GM12878 (cell line): ENCODE results near the gene TRIM60. TPM values are rescaled to one million over a fixed set of nuclear protein-coding genes. Genes with fewer than 3 reads are reported as not detected.

Source experiments
- ATAC-seq: fragments of 200-7000 bp; cut with Tn5 transposase; 3 replicates; pipeline ENCODE4 v1.9.1; 2020; ENCODE audit warnings: mild to moderate bottlenecking, moderate library complexity
- BruUV-seq: library from RNA; stranded (reverse); fragments of 400-500 nt; replicated peaks from 2 replicates; lab custom pipeline; 2021; lab: Mats Ljungman, UMichigan
- CTCF ChIA-PET: fragments of 300-600 bp; sonication (Branson Sonifier 250); formaldehyde crosslinking; extraction: SDS; loops from one replicate; lab custom pipeline; 2021; ENCODE audit warnings: inconsistent platforms; lab: Yijun Ruan, JAX
- POLR2A ChIA-PET: fragments of 350-600 bp; formaldehyde crosslinking; extraction: SDS; loops from one replicate; lab custom pipeline; 2021; ENCODE audit warnings: inconsistent platforms; lab: Charles Lee
- RAD21 ChIA-PET: fragments of 300-600 bp; sonication (Branson Sonifier 250); formaldehyde crosslinking; loops from one replicate; lab custom pipeline; 2023; ENCODE audit warnings: antibody characterized with exemption; ENCODE audit not compliant: unreplicated experiment; lab: Charles Lee
- SMC1A ChIA-PET: fragments of 300-600 bp; sonication (Branson Sonifier 250); formaldehyde crosslinking; loops from one replicate; lab custom pipeline; 2023; ENCODE audit not compliant: unreplicated experiment, uncharacterized antibody; lab: Charles Lee
- DNase-seq: peaks from one replicate; pipeline ENCODE4 v3.0.0-alpha.2; 2011; ENCODE audit warnings: low read depth, low spot score
- FAIRE-seq: peaks from 3 replicates; lab custom pipeline; 2011; peaks lifted over from hg19 to GRCh38; lab: Jason Lieb, UNC
- H2AFZ ChIP-seq: 2 replicates; pipeline ENCODE4 v1.6.0; 2011; ENCODE audit warnings: low read depth, low read length, control low read depth; ENCODE audit not compliant: control insufficient read depth
- H3K27ac ChIP-seq: 2 replicates; pipeline ENCODE4 v1.5.1; 2011; ENCODE audit warnings: control low read depth; ENCODE audit not compliant: control insufficient read depth, insufficient read depth
- H3K27me3 ChIP-seq, 2 experiments: replicated peaks in 1 of 2; 2 replicates each; pipeline versions ENCODE4 v1.6.0 to v1.6.1; 2011; ENCODE audit warnings: low read length in 1 of 2; ENCODE audit not compliant: control insufficient read depth in 2 of 2, insufficient read depth in 2 of 2
- H3K36me3 ChIP-seq, 2 experiments: 2 replicates each; pipeline ENCODE4 v1.5.1; 2011; ENCODE audit warnings: low read length in 1 of 2; ENCODE audit not compliant: control insufficient read depth in 2 of 2, insufficient read depth in 2 of 2
- H3K4me1 ChIP-seq: 2 replicates; pipeline ENCODE4 v1.6.1; 2011; ENCODE audit warnings: mild to moderate bottlenecking, low read length, moderate library complexity, mixed read lengths; ENCODE audit not compliant: control insufficient read depth, insufficient read depth
- H3K4me2 ChIP-seq: 2 replicates; pipeline ENCODE4 v1.6.0; 2011; ENCODE audit warnings: control low read depth; ENCODE audit not compliant: control insufficient read depth, insufficient read depth
- H3K4me3 ChIP-seq: fragments of 200-600 bp; sonication (generic); 2 replicates; pipeline ENCODE4 v1.5.1; 2016
- H3K79me2 ChIP-seq: 2 replicates; pipeline ENCODE4 v1.6.0; 2011; ENCODE audit warnings: low read length; ENCODE audit not compliant: control insufficient read depth, insufficient read depth
- H3K9ac ChIP-seq: 2 replicates; pipeline ENCODE4 v1.8.0; 2011; ENCODE audit warnings: low read length, control low read depth, mixed read lengths; ENCODE audit not compliant: control insufficient read depth, insufficient read depth
- H3K9me3 ChIP-seq: replicated peaks from 3 replicates; pipeline ENCODE4 v1.5.1; 2011; ENCODE audit warnings: mild to moderate bottlenecking, low read length; ENCODE audit not compliant: control insufficient read depth, insufficient read depth
- H4K20me1 ChIP-seq: 2 replicates; pipeline ENCODE4 v1.6.0; 2011; ENCODE audit not compliant: control insufficient read depth, insufficient read depth
- CHD1 ChIP-seq: IDR thresholded peaks from 2 replicates; pipeline ENCODE4 v1.6.1; 2012; ENCODE audit warnings: low read depth, low read length, improper control_type of control experiment
- CREB1 ChIP-seq: IDR thresholded peaks from 2 replicates; pipeline ENCODE4 v1.6.1; 2012; ENCODE audit warnings: low read depth, mild to moderate bottlenecking, inconsistent platforms
- EP300 ChIP-seq, 2 experiments: fragments of 150-350 bp in 1 of 2; IDR thresholded peaks; 2 replicates each; pipeline ENCODE4 v1.6.1; 2011 to 2012; ENCODE audit warnings: low read depth in 2 of 2, low read length in 2 of 2, borderline replicate concordance in 1 of 2, improper control_type of control experiment in 1 of 2, inconsistent platforms in 1 of 2; ENCODE audit not compliant: control insufficient read depth in 1 of 2
- GATAD2B ChIP-seq: fragments of 450-650 bp; conservative IDR thresholded peaks from 2 replicates; pipeline ENCODE4 v1.6.1; 2017; ENCODE audit warnings: low read depth, mild to moderate bottlenecking, moderate library complexity
- KAT2A ChIP-seq: conservative IDR thresholded peaks from 2 replicates; pipeline ENCODE4 v1.6.1; 2011; ENCODE audit warnings: low read depth, low read length; ENCODE audit not compliant: control insufficient read depth
- MAX ChIP-seq: IDR thresholded peaks from 2 replicates; pipeline ENCODE4 v1.6.1; 2012; ENCODE audit warnings: low read depth, low read length, improper control_type of control experiment
- NFIC ChIP-seq: IDR thresholded peaks from 2 replicates; pipeline ENCODE4 v1.6.1; 2012; ENCODE audit warnings: low read depth, mild to moderate bottlenecking, inconsistent platforms, low read length, moderate library complexity
- PML ChIP-seq: IDR thresholded peaks from 2 replicates; pipeline ENCODE4 v1.6.1; 2012; ENCODE audit warnings: low read length, inconsistent platforms
- POLR2AphosphoS2 ChIP-seq: IDR thresholded peaks from 2 replicates; pipeline ENCODE4 v1.6.1; 2011; ENCODE audit warnings: low read depth, mild to moderate bottlenecking, low read length, improper control_type of control experiment, moderate library complexity
- STAT3 ChIP-seq: IDR thresholded peaks from 2 replicates; pipeline ENCODE4 v1.6.1; 2011; ENCODE audit warnings: low read depth, low read length, improper control_type of control experiment
- ZBED1 ChIP-seq: IDR thresholded peaks from 2 replicates; pipeline ENCODE4 v1.6.1; 2016; ENCODE audit warnings: borderline replicate concordance
- ZNF217 ChIP-seq: fragments of 450-650 bp; IDR thresholded peaks from 2 replicates; pipeline ENCODE4 v1.6.1; 2017; ENCODE audit warnings: antibody characterized with exemption, mild to moderate bottlenecking
- ZZZ3 ChIP-seq: IDR thresholded peaks from 2 replicates; pipeline ENCODE4 v1.6.1; 2011; ENCODE audit warnings: low read depth; ENCODE audit not compliant: control insufficient read depth, insufficient read length
- WGBS: methylation state at CpG from one replicate; pipeline ENCODE4 v1.1.6; 2016; ENCODE audit warnings: low lambda C conversion rate; ENCODE audit not compliant: insufficient replicate concordance, insufficient coverage; ENCODE audit errors: missing lambda C conversion rate; 5-methylcytosine and 5-hydroxymethylcytosine counted together
- in situ Hi-C: fragments of 300-500 bp; cut with MboI; formaldehyde crosslinking; loops from 9 replicates; pipeline ENCODE4 v1.14.3; 2018; ENCODE audit warnings: mixed read lengths
- intact Hi-C: fragments of 100-400 bp; cut with micrococcal nuclease; formaldehyde crosslinking; loops from one replicate; pipeline ENCODE4 v1.14.2; 2022; ENCODE audit not compliant: unreplicated experiment
- polyA plus RNA-seq, 11 experiments: library from polyadenylated mRNA; depleted of rRNA in 4 of 11; unstranded in 6 of 11; stranded (reverse) in 5 of 11; fragments of >200 nt; fragmentation: Nextera tagmentation in 4 of 11; fragmentation: Illumina TruSeq in 1 of 11; extraction: Ambion mirVana in 4 of 11; extraction: Trizol in 1 of 11; gene quantifications; 1 replicate in 1 of 11; 2 replicates in 10 of 11; pipeline versions ENCODE4 v1.2.1 to v1.2.3, GENCODE V29; 2011 to 2016; ENCODE audit warnings: inconsistent platforms in 2 of 11, missing spikeins in 2 of 11, low read depth in 1 of 11
- total RNA-seq, 4 experiments: library from RNA; depleted of rRNA in 3 of 4; stranded (reverse); fragments of >200 nt in 3 of 4; fragmentation: Illumina TruSeq in 1 of 4; extraction: Trizol in 1 of 4; gene quantifications; 2 replicates each; pipeline versions ENCODE4 v1.2.1 to v1.2.3, GENCODE V29; 2013 to 2021

The TRIM60 gene
- total and polyA plus RNA-seq, 10 of the 15 experiments (the other 5 are each of a cell fraction or from before 2014, with no cell fraction given): not detected

- ChIA-PET CTCF (no interaction called here), RAD21 (interaction anchor here (1.0 to 1.3 kb wide), 2 partner anchors 67 to 239 kb away, joined by 3 to 4 read pairs; no protein-coding TSS in a partner anchor), POLR2A (no interaction called here), SMC1A (interaction anchor here (0.6 kb wide), 1 partner anchor 362 kb away, joined by 3 read pairs; no protein-coding TSS in a partner anchor)
- no peak overlapping the region for H3K4me2 ChIP-seq
- no peak for FAIRE-seq
- H3K4me1 ChIP-seq: no peaks in the 10 kb centered on the region
- no peak for DNase-seq
- ATAC-seq: no peak
- no peak overlapping the region for H3K9ac ChIP-seq
- H3K36me3 ChIP-seq: no peaks in the 10 kb centered on the region
- no peaks in the 10 kb centered on the region for H4K20me1 ChIP-seq
- H2AFZ ChIP-seq: no peak overlapping the region
- H3K27ac ChIP-seq: no peak overlapping the region
- peaks cover 0 to 3% of the 10 kb centered on the region in 2 experiments; a peak in 2 of 4 replicates for H3K27me3 ChIP-seq
- no peak overlapping the region for H3K4me3 ChIP-seq
- 41% methylated on average over 9 of the region's 9 CpGs for WGBS
- in situ Hi-C loops: no loop called here
- BruUV-seq: no TSS peak
- TF ChIP-seq PML (no peak), ZNF217 (no peak), ZZZ3 (no peak), ZBED1 (no peak), STAT3 (no peak), NFIC (no peak), CREB1 (no peak), CHD1 (no peak), POLR2AphosphoS2 (no peak), MAX (no peak), GATAD2B (no peak), EP300 (IDR thresholded peaks at IDR 0.05; ENCODE audit: borderline replicate concordance in 1 of 2, control insufficient read depth in 1 of 2, low read depth in 2 of 2, low read length in 2 of 2) (no peak), KAT2A (no peak)
- intact Hi-C loops: no loop called here
- H3K79me2 ChIP-seq: no peaks in the 10 kb centered on the region
- H3K9me3 ChIP-seq: no peaks in the 10 kb centered on the region
These were observed 25.3 kb upstream of the TRIM60 start for GRCh38 chr4:165006456-165006855.
